DMS153 treated with DMSO at 0.1 percent for 48 hours (cell line): ENCODE results near the gene CCDC116.
"Not testable (repeated sequence)": the region's sequence is repeated elsewhere in the genome, so short reads cannot be mapped to it uniquely, and the experiment has no call there.

Experiments used
- DNase-seq: peaks from one replicate; lab custom pipeline; 2025; ENCODE audit not compliant: unreplicated experiment; lab: John Stamatoyannopoulos, UW

Gene CCDC116

DNA sequence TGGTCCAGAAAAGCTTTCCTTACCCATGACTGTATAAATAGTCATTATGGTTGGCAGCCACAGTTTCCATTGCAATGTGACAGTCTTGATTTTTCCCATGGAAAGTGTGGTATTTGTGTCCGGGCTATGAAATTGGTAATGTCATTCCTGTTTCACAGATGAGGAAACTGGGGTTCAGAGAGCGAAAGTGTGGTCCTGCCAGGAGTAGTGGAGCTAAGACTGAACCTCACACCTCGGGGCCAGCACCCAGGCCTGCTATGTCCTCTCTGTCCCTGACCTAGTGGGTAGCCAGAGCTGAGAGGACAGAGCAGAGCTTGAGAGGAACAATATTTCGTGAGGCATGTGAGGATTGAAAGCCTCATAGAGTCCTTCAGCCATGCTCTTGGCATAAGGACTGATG, 1.5 kb upstream of the CCDC116 start:
- no peak for DNase-seq

GRCh38 chr22:21632931-21633330, 371 bp downstream of the CCDC116 start:
- no peak for DNase-seq

- no peak for DNase-seq
Measured at GRCh38 chr22:21633481-21633880, 921 bp downstream of the CCDC116 start.

DNA sequence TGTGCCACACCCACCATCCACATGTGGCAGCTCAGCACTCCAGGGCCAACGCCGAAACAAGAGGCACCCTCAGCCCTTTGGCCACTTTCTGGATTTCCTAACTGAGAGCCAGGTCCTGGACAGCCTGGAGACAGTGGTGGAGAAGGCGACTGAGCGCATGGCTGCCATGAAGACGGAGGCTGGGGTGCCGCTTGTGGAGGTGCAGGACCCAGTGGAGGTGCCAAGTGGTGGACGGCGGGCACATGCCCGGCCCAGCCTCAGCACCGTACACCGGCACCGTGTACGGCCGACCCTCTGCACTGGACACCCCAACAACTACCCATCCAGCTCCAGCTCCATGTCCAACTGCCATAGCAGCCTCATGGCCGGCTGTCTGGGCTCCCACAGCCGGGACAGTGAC, 1.5 kb downstream of the CCDC116 start:
- DNase-seq = no peak

GRCh38 chr22:21634844-21635243, 2.3 kb downstream of the CCDC116 start:
- no peak for DNase-seq

DNA sequence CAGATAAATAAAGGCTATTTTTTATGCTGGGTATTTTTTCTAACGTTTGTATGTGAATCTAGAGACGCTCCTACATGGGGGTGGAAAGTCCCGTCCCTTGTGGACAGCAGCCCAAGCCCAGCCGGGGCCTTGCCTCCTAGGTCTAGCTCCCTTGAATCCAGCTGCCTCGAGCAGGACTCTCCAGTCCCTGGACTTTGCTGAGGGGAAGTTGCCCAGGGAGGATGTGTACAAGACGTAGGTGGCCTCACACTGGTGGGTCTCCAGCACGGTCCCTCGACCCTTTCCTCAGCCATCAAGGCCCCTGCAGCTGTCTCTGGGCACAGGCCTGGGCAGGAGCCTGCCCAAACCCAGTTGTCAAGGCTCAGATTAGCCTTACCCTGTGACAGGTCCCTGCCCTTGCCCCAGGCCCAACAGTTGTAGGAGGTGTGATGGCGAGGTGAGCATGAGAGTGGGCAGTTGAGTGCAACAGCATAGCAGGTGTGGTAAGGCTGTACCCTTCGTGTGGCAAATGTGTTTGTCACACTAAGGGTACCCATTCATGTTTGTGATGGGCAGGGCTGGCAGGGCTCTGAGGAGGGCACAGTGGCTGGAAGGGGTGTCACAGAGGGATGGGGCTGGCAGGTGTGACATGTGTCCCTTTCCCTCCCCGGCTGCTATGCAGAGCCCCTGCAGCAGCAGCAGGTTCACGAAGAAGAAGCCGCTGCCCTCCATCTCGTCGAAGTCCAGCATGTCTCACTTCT, 3.4 kb downstream of the CCDC116 start:
- DNase-seq = no peak

- DNase-seq = no peak
Measured at GRCh38 chr22:21636629-21637218, 4.2 kb downstream of the CCDC116 start.

DNA sequence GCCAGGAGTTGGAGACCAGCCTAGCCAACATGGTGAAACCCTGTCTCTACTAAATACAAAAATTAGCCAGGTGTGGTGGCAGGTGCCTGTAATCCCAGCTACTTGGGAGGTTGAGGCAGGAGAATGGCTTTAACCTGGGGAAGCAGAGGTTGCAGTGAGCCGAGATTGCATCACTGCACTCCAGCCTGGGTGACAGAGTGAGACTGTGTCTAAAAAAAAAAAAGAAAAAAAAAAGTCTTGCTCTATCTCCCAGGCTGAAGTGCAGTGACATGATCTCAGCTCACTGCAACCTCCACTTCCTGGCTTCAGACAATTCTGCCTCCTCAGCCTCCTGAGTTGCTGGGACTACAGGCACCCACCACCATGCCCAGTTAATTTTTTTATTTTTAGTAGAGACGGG, 4.9 kb downstream of the CCDC116 start:
- DNase-seq = not testable (repeated sequence)

GRCh38 chr22:21639359-21639758, 6.8 kb downstream of the CCDC116 start:
- DNase-seq = no peak

DNA sequence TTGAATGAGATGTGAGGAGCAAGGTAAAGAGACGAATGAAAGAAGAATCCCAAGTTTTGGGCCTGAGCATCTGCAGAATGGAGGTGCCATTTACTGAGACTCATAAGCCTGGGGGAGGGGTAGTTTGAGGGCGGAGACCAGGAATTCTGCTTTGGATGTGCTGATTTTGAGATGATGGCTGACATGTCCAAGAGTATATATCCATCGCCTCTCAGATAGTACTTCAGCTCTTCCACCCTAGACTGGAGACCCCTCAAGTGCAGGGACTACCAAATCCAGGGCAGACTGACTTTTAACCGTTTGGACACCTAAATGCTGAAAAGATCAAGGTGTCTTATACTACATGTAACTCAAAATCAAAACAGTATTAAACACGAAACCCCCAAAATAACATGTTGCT, 8.2 kb downstream of the CCDC116 start:
- no peak for DNase-seq

GRCh38 chr22:21641417-21641788, 8.8 kb downstream of the CCDC116 start:
- peak; percentile 12 for DNase-seq

GRCh38 chr22:21641789-21642583, 9.4 kb downstream of the CCDC116 start, which contains the start of gene SDF2L1:
SDF2L1 (plus strand) TSS chr22:21642302; CDS start chr22:21642337, 35 bp downstream.
- peak; percentile 97 for DNase-seq

GRCh38 chr22:21642584-21643448, 10.3 kb downstream of the CCDC116 start:
- DNase-seq = peak; percentile 61

- DNase-seq = no peak
Measured at GRCh38 chr22:21643533-21644357, 11.2 kb downstream of the CCDC116 start.

DNA sequence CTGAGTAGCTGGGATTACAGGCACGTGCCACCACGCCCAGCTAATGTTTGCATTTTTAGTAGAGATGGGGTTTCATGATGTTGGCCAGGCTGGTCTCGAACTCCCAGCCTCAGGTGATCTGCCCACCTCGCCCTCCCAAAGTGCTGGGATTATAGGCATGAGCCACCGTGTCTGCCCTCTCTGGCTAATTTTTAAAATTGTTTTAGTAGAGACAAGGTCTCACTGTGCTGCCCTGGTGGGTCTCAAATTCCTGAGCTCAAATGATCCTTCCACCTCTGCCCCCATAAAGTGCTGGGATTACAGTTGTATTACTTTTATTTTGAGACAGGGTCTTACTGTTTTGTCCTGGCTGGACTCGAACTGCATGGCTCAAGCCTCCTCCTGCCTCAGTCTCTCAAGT, 13.0 kb downstream of the CCDC116 start:
- not testable (repeated sequence) for DNase-seq

- peak; percentile 69 for DNase-seq
Measured at GRCh38 chr22:21646608-21647590, 14.3 kb downstream of the CCDC116 start.

- DNase-seq = no peak
Measured at GRCh38 chr22:21650280-21650679, 17.7 kb downstream of the CCDC116 start.

GRCh38 chr22:21650823-21651520, 18.4 kb downstream of the CCDC116 start:
- peak; percentile 28 for DNase-seq
